Esophagus muscularis mucosa (tissue), 3 donors: ENCODE measurements around the gene RMI2.

ENCODE experiments used
- POLR2AphosphoS5 ChIP-seq, 2 donors: sonication (generic); formaldehyde crosslinking; IDR thresholded peaks; one replicate each; pipeline ENCODE4 v1.6.1; 2017; ENCODE audit warnings: antibody characterized with exemption in 2 of 2
- TF ChIP-seq, protein P1 (sequence below), 3 experiments: fragments of 200-600 bp in 2 of 3; fragments of 450-650 bp in 1 of 3; sonication (generic) in 2 of 3; IDR thresholded peaks; one replicate each; pipeline ENCODE4 v1.5.1; 2017 to 2019; ENCODE audit warnings: antibody characterized with exemption in 3 of 3, mild to moderate bottlenecking in 2 of 3, moderate library complexity in 1 of 3

DNA sequence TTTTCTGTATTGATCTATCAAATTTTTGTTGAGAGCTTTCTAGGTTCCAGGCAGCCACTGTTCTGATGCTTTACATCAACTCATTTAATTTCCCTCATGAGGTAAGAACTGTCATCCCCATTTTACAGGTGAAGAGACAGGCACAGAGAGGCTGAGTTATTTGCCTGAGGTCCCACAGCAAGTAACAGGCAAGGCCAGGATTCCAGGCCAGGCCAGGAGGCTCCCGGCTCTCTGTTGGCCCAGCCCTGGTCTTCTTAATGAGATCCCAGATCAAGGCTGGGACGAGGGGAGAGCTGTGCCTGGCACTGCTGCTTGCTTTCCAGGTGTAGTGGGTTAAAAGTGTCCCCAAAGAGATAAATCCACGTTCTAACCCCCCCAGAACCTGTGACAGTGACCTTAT is 22.4 kb upstream of the RMI2 start:
- TF ChIP-seq, protein P1, sequence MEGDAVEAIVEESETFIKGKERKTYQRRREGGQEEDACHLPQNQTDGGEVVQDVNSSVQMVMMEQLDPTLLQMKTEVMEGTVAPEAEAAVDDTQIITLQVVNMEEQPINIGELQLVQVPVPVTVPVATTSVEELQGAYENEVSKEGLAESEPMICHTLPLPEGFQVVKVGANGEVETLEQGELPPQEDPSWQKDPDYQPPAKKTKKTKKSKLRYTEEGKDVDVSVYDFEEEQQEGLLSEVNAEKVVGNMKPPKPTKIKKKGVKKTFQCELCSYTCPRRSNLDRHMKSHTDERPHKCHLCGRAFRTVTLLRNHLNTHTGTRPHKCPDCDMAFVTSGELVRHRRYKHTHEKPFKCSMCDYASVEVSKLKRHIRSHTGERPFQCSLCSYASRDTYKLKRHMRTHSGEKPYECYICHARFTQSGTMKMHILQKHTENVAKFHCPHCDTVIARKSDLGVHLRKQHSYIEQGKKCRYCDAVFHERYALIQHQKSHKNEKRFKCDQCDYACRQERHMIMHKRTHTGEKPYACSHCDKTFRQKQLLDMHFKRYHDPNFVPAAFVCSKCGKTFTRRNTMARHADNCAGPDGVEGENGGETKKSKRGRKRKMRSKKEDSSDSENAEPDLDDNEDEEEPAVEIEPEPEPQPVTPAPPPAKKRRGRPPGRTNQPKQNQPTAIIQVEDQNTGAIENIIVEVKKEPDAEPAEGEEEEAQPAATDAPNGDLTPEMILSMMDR (IDR thresholded peaks at IDR 0.05): no peak
- no peak for TF ChIP-seq POLR2AphosphoS5 (IDR thresholded peaks at IDR 0.05)
